CD14-positive monocyte (primary cell): ENCODE results near the gene LHX6. TPM values are rescaled to one million over a fixed set of nuclear protein-coding genes. Genes with fewer than 3 reads are reported as not detected.

ENCODE experiments used
- DNase-seq, 3 donors: peaks; one replicate each; pipeline ENCODE4 v3.0.0-alpha.2; 2011 to 2022
- H2AFZ ChIP-seq: 2 replicates; pipeline ENCODE4 v1.6.0; 2012; ENCODE audit warnings: mild to moderate bottlenecking, low read depth, low read length, inconsistent platforms; ENCODE audit not compliant: insufficient read depth, poor library complexity, severe bottlenecking
- H3K27ac ChIP-seq, 2 donors: 1 replicate in 1 of 2; 2 replicates in 1 of 2; pipeline ENCODE4 v1.5.1; 2012 to 2013; ENCODE audit warnings: low read length in 2 of 2, control low read depth in 1 of 2, inconsistent platforms in 1 of 2, low read depth in 1 of 2, mild to moderate bottlenecking in 1 of 2
- H3K27me3 ChIP-seq, 2 donors: one replicate each; pipeline versions ENCODE4 v1.6.0 to v1.6.1; 2011 to 2013; ENCODE audit warnings: low read length in 2 of 2; ENCODE audit not compliant: control insufficient read depth in 2 of 2, insufficient read depth in 2 of 2
- H3K36me3 ChIP-seq, 2 donors: replicated peaks in 1 of 2; 1 replicate in 1 of 2; 2 replicates in 1 of 2; pipeline versions ENCODE4 v1.5.1 to v1.6.1; 2012 to 2013; ENCODE audit warnings: low read length in 2 of 2, control low read depth in 1 of 2, inconsistent platforms in 1 of 2, mild to moderate bottlenecking in 1 of 2; ENCODE audit not compliant: insufficient read depth in 2 of 2, control insufficient read depth in 1 of 2
- H3K4me1 ChIP-seq, 2 donors: 1 replicate in 1 of 2; 2 replicates in 1 of 2; pipeline versions ENCODE4 v1.5.1 to v1.6.1; 2012 to 2013; ENCODE audit warnings: low read length in 2 of 2, control low read depth in 1 of 2, inconsistent platforms in 1 of 2, mild to moderate bottlenecking in 1 of 2, moderate library complexity in 1 of 2; ENCODE audit not compliant: insufficient read depth in 2 of 2, control insufficient read depth in 1 of 2
- H3K4me2 ChIP-seq: replicated peaks from 2 replicates; pipeline ENCODE3; 2012; ENCODE audit warnings: low read length, moderate library complexity, mild to moderate bottlenecking; ENCODE audit not compliant: poor library complexity, severe bottlenecking; ENCODE audit errors: extremely low read depth
- H3K4me3 ChIP-seq, 3 experiments: fragments of 200-600 bp in 1 of 3; sonication (generic) in 1 of 3; replicated peaks in 1 of 3; 1 replicate in 2 of 3; 2 replicates in 1 of 3; pipeline ENCODE4 v1.5.1; 2011 to 2013; ENCODE audit warnings: low read length in 3 of 3, mild to moderate bottlenecking in 3 of 3, control low read depth in 2 of 3, low read depth in 2 of 3, inconsistent platforms in 1 of 3, moderate library complexity in 1 of 3
- H3K79me2 ChIP-seq: 2 replicates; pipeline ENCODE4 v1.6.0; 2012; ENCODE audit warnings: mild to moderate bottlenecking, control low read depth, inconsistent platforms, low read length, moderate library complexity; ENCODE audit not compliant: insufficient read depth
- H3K9ac ChIP-seq: 2 replicates; pipeline ENCODE4 v1.6.0; 2017; ENCODE audit warnings: low read length, mild to moderate bottlenecking; ENCODE audit not compliant: insufficient read depth, poor library complexity, severe bottlenecking
- H3K9me3 ChIP-seq, 2 donors: replicated peaks in 1 of 2; 1 replicate in 1 of 2; 2 replicates in 1 of 2; pipeline versions ENCODE4 v1.5.1 to v1.6.1; 2012 to 2013; ENCODE audit warnings: low read length in 2 of 2, control low read depth in 1 of 2; ENCODE audit not compliant: control insufficient read depth in 1 of 2, insufficient read depth in 1 of 2
- H4K20me1 ChIP-seq: 2 replicates; pipeline ENCODE4 v1.6.0; 2012; ENCODE audit warnings: mild to moderate bottlenecking, low read length, control low read depth, moderate library complexity; ENCODE audit not compliant: insufficient read depth
- H3K27ac Mint-ChIP-seq, 7 donors: one replicate each; pipeline ENCODE4 v1.8.0; 2020; ENCODE audit warnings: mild to moderate bottlenecking in 7 of 7, mixed read lengths in 7 of 7, moderate library complexity in 6 of 7, inconsistent platforms in 2 of 7
- H3K27me3 Mint-ChIP-seq, 3 donors: one replicate each; pipeline ENCODE4 v1.8.0; 2021 to 2022; ENCODE audit warnings: low read depth in 3 of 3, mild to moderate bottlenecking in 3 of 3, mixed read lengths in 3 of 3, moderate library complexity in 3 of 3, inconsistent platforms in 1 of 3
- H3K36me3 Mint-ChIP-seq, 2 donors: one replicate each; pipeline ENCODE4 v1.8.0; 2020; ENCODE audit warnings: mixed read lengths in 2 of 2, inconsistent platforms in 1 of 2, mild to moderate bottlenecking in 1 of 2
- H3K4me1 Mint-ChIP-seq: one replicate; pipeline ENCODE4 v1.8.0; 2020; ENCODE audit warnings: mild to moderate bottlenecking, mixed read lengths
- H3K4me3 Mint-ChIP-seq, 2 donors: one replicate each; pipeline ENCODE4 v1.8.0; 2020; ENCODE audit warnings: mild to moderate bottlenecking in 2 of 2, mixed read lengths in 2 of 2, moderate library complexity in 1 of 2
- H3K9me3 Mint-ChIP-seq, 7 donors: one replicate each; pipeline ENCODE4 v1.8.0; 2020 to 2022; ENCODE audit warnings: mixed read lengths in 7 of 7, mild to moderate bottlenecking in 6 of 7, moderate library complexity in 6 of 7, inconsistent platforms in 2 of 7
- WGBS: methylation state at CpG from one replicate; pipeline ENCODE4 v1.1.5; 2013; ENCODE audit warnings: missing lambda C conversion rate; ENCODE audit not compliant: insufficient coverage; 5-methylcytosine and 5-hydroxymethylcytosine counted together
- intact Hi-C, 2 donors: fragments of 100-400 bp; cut with micrococcal nuclease; formaldehyde crosslinking; loops; one replicate each; pipeline versions ENCODE4 v1.15.0 to v1.15.1; 2023
- polyA plus RNA-seq, 3 donors: library from polyadenylated mRNA; depleted of rRNA in 1 of 3; unstranded in 2 of 3; stranded (reverse) in 1 of 3; fragments of 300-500 nt in 2 of 3; fragments of >200 nt in 1 of 3; fragmentation: Illumina TruSeq in 2 of 3; gene quantifications; 1 replicate in 2 of 3; 2 replicates in 1 of 3; pipeline ENCODE4 v1.2.3, GENCODE V29; 2012 to 2021
- TF ChIP-seq, protein P1 (sequence below): fragments of 200-600 bp; IDR thresholded peaks from one replicate; pipeline ENCODE4 v1.8.0; 2022; ENCODE audit warnings: antibody characterized with exemption, mild to moderate bottlenecking

The LHX6 gene
- polyA plus RNA-seq, 3 donors, result not detected

DNA sequence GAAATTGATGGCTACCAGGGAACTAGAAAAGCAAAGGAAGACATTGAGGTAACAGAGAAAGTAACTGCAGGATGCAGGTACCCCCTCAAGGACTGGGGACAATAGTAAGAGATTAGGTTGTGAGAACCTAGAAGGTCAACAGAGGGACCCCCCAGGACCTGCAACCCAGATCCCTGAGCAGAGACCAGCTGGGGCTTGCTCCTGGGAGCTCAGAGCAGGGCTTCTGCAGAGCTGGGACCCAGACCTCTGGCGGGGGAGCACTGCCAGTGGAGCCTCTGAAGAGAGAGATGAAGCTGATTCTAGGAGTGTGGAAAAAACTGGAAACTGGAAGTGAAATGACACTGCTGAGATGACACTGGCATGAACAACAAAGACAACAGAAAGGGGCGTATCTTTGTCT lies 51.8 kb downstream of the LHX6 start:
- 100% methylated on average over 1 of the region's 2 CpGs for WGBS
- no peaks in the 10 kb centered on the region for H4K20me1 ChIP-seq

DNA sequence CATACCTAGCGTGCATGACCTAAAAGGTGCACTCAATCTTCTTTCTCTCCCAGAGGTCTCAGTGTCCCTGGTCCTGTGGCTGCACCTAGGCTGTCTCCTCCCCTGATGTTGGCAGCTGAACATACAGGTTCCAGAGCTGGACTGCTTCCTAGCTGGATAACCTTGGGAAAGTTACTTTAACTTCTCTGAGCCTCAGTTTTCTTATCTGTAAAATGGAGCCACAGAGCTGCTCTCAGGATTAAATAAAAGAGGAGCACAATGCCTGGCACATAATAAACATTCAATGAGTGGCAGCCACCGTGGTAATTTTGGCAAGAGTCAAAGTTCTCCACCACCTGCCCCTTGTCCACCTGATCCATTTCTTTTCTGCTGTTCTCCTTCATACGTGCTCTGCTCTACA lies 55.1 kb downstream of the LHX6 start:
- DNase-seq, result no peak
- WGBS, result 93% methylated on average over 3 of the region's 3 CpGs
- TF ChIP-seq, protein P1, sequence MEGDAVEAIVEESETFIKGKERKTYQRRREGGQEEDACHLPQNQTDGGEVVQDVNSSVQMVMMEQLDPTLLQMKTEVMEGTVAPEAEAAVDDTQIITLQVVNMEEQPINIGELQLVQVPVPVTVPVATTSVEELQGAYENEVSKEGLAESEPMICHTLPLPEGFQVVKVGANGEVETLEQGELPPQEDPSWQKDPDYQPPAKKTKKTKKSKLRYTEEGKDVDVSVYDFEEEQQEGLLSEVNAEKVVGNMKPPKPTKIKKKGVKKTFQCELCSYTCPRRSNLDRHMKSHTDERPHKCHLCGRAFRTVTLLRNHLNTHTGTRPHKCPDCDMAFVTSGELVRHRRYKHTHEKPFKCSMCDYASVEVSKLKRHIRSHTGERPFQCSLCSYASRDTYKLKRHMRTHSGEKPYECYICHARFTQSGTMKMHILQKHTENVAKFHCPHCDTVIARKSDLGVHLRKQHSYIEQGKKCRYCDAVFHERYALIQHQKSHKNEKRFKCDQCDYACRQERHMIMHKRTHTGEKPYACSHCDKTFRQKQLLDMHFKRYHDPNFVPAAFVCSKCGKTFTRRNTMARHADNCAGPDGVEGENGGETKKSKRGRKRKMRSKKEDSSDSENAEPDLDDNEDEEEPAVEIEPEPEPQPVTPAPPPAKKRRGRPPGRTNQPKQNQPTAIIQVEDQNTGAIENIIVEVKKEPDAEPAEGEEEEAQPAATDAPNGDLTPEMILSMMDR, result no peak
- H3K79me2 ChIP-seq, result no peaks in the 10 kb centered on the region
- H3K27ac Mint-ChIP-seq, result no peak overlapping the region
- H3K4me1 ChIP-seq, result no peaks in the 10 kb centered on the region
- H3K4me3 Mint-ChIP-seq, result no peak overlapping the region
- no peaks in the 10 kb centered on the region for H3K27me3 ChIP-seq
- peaks cover 0 to 5% (median 0%) of the 10 kb centered on the region in 7 donors for H3K9me3 Mint-ChIP-seq
- H2AFZ ChIP-seq, result no peak overlapping the region
- no peaks in the 10 kb centered on the region for H3K4me1 Mint-ChIP-seq
- H3K27ac ChIP-seq, result no peak overlapping the region
- no peak overlapping the region for H3K4me2 ChIP-seq
- H3K9ac ChIP-seq, result no peak overlapping the region
- no peak overlapping the region for H3K4me3 ChIP-seq
- no peaks in the 10 kb centered on the region for H3K9me3 ChIP-seq
- H4K20me1 ChIP-seq, result no peaks in the 10 kb centered on the region
- intact Hi-C loops, result no loop called here
- H3K27me3 Mint-ChIP-seq, result peaks cover 10 to 20% (median 19%) of the 10 kb centered on the region in 3 donors
- H3K36me3 ChIP-seq, result no peaks in the 10 kb centered on the region
- H3K36me3 Mint-ChIP-seq, result no peaks in the 10 kb centered on the region

More for the DNA sequence above, 51.8 kb downstream of the LHX6 start:
- intact Hi-C loops, result no loop called here
- Histone ChIP-seq H3K9ac (no peak overlapping the region), H3K27ac (no peak overlapping the region), H3K9me3 (no peaks in the 10 kb centered on the region), H3K4me3 (no peak overlapping the region), H3K79me2 (no peaks in the 10 kb centered on the region), H3K36me3 (no peaks in the 10 kb centered on the region), H3K27me3 (no peaks in the 10 kb centered on the region), H2AFZ (no peak overlapping the region), H3K4me2 (no peak overlapping the region), H3K4me1 (no peaks in the 10 kb centered on the region)
- no peak for DNase-seq
- TF ChIP-seq, protein P1, result no peak
- no peaks in the 10 kb centered on the region for H3K36me3 Mint-ChIP-seq
- H3K9me3 Mint-ChIP-seq, result peaks cover 0 to 2% (median 0%) of the 10 kb centered on the region in 7 donors
- no peak overlapping the region for H3K4me3 Mint-ChIP-seq
- no peak overlapping the region for H3K27ac Mint-ChIP-seq
- H3K27me3 Mint-ChIP-seq, result peaks cover 9 to 15% (median 10%) of the 10 kb centered on the region in 3 donors
- no peaks in the 10 kb centered on the region for H3K4me1 Mint-ChIP-seq
